Right hindlimb (tissue), 1 donor: ENCODE data around the gene IPO11.
A peak's percentile ranks its signal among the peaks of the same experiment; 100 is the strongest.

Source experiments
- DNase-seq: peaks from one replicate; pipeline ENCODE4 v3.0.0-alpha.2; 2018

IPO11 gene

GRCh38 chr5:62412549-62413329 lies at the start of gene IPO11:
IPO11 (plus strand) TSS chr5:62412763; CDS start chr5:62437280, 24,517 bp downstream.
- peak; percentile 99 for DNase-seq

- no peak for DNase-seq
These were observed 43.5 kb upstream of the IPO11 start for GRCh38 chr5:62369039-62369438.

DNA sequence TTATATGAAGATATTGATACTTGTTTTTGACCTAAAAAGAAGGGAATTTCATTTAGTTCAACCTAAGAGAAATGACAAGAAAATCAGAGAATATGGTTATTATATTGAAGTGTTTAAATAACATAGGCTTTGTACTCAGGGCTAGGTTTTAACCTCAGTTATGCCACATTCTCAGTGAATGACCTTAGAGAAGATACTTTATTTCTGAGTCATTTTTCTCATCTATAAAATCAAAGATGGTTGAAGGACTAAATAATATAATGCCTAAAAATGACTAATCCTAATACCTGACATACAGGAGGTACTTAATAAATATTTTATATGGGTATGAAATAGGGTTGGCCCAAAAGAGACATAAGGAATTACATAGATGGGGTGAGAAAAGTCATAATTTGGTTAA lies 41.2 kb upstream of the IPO11 start:
- DNase-seq, result no peak

GRCh38 chr5:62372600-62372999 lies 40.0 kb upstream of the IPO11 start:
- no peak for DNase-seq

DNA sequence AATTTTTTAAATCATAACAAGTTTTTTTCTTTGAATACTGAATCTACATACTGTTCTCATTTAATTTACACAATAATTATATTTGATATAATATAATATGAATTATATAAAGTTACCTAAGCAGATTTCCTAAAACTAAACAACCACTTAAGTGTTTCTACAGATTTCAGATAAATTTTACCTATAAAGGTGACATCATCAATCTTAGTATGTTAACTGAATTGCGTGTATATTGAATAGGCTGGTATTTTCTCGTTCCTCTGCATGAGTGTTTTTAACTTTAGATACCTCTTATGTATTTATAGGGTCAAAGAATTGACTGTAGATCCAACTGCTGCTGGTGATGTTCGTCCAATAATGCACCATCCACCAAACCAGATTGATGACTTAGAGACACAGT lies 39.2 kb upstream of the IPO11 start:
- DNase-seq, result no peak

GRCh38 chr5:62374090-62374489 lies 38.5 kb upstream of the IPO11 start:
- no peak for DNase-seq

DNA sequence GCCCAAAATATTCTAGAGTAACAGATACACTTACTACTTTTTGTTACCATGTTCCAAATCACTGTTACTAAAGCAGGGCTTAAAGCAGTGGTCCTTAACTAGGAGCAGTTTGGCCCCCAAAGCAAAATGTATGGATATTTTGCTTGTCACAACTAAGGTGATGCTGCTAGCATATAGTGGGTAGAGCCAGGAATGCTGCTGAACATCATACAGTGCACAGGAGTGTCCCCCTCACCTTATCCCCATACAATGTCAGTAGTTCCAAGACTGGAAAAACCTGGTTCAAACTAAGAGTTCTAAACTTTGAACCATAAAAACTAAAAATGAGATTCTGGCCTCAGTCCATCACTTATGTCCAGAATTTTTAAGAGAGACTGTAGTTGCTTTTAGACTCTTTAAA lies 36.9 kb upstream of the IPO11 start:
- no peak for DNase-seq

GRCh38 chr5:62376064-62376463 lies 36.5 kb upstream of the IPO11 start:
- no peak for DNase-seq

- DNase-seq, result no peak
These were observed 27.4 kb upstream of the IPO11 start for GRCh38 chr5:62385131-62385530.

DNA sequence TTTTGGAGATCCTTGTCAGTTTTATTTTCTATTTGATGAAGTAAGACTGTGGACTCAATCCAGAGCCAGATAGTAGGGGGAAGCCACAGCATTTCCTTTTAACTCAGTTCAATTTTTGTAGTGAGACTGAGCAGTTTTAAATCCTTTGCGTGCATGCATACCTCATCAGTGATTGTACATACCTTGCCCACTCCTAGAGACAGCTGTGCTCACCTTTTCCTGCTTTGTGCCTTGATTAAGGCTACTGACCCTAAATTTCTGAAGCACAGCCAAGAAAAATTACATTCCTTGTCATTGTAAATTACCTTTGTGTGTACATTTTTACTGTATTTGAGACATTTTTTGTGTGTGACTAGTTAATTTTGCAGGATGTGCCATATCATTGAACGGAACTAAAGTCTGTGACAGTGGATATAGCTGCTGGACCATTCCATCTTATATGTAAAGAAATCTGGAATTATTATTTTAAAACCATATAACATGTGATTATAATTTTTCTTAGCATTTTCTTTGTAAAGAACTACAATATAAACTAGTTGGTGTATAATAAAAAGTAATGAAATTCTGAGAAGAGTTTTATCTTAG lies 26.7 kb upstream of the IPO11 start:
- no peak for DNase-seq

- no peak for DNase-seq
These were observed 25.7 kb upstream of the IPO11 start for GRCh38 chr5:62386824-62387223.

DNA sequence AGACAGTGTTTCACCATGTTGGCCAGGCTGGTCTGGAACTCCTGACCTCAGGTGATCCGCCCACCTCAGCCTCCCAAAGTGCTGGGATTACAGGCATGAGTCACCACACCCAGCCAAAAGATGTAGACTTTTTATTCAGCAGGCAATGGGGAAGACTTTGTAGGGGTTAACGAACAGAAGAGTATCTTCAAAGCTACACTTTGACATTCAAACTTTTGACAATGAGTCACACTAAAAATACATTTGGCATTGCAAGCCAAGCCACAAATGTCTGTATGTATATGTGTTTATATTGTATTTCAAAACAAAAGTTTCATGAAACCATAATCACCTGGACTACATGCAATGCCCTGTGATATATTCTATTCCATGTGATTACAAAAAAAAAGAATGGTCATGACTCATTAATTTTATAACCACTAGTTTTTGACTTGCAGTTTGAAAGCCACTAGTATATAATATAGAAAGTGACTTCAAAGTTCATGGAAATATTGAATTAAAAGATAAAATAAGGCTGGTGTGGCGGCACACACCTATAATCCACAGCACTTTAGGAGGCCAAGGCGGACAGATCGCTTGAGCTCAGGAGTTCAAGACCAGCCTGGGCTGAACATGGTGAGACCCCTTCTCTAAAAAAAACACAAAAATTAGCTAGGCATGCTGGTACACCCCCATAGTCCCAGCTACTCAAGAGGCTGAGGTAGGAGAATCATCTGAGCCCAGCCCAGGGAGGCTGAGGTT lies 17.2 kb upstream of the IPO11 start:
- DNase-seq, result no peak

DNA sequence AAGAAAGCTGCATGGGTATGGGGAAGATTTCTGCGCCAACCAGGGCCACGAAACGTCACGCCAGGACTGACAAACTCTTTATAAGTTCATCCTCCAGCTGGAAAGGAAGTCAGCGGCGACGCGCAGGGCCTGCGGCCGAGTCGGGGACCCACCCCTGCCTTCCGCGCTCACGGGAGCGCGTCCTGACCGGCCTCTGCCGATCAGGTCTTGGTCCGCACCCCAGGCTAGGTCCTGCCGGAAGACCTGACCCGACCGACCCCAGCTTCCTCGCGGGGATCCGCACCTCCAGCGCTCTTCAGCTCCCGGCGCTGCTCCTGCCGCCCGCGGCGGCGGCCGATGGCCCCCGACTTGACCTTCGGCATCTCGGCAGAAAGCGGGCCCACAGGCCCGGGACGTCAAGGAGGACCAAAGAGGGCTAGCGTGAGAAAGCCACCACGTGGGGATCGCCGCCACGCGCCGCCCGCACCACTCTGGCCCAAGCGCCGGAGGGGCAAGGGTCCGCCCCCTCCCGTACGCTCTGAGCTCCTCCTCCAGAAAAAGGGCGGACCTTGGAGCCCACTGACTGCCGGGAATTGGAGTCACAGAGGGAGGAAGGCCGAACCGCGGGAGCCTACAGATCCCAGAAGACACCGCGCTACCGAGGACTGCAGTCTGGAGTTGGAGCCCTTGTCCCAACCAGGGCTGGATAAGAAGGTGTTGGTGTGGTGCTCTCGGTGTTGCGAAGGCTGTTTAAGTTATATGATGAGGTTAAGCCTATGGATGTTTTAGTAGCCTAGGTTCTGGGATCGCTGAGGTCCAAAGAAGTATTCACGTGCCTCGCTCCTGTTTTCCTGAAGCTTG lies 8.9 kb upstream of the IPO11 start, which contains the start of gene DIMT1:
TSS of gene DIMT1 (minus strand) at position 495 of the 840 bp plus-strand sequence. CDS start at position 362, 133 bp downstream.
- DNase-seq, result peak; percentile 97

- no peak for DNase-seq
These were observed 1.1 kb downstream of the IPO11 start for GRCh38 chr5:62413711-62414110.

DNA sequence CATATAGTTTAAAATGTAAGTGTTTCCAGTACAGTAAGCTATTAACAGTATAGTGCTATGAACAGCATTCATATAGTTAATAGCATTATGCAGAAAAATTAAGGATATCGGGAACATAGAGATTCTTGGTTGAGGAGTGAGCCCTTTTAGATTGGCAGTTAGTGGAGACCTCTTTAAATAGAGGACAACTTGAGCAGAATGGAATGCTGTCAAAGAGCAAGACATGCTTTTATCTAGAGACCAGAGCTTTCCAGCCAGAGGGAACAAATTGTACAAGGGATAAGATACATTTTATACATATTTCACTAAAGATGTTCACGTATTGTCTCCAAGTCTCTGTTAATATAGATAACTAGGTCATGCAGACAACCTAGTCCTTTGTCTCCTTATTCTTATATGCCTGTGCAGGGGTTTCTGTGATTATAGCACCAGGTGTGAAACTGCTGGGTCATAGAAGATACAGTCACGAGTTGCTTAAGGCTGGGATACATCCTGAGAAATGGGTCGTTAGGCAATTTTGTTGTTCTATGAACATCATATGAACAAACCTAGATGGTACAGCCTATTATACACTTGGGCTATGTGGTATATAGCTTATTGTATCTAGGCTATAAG lies 6.0 kb downstream of the IPO11 start:
- no peak for DNase-seq

DNA sequence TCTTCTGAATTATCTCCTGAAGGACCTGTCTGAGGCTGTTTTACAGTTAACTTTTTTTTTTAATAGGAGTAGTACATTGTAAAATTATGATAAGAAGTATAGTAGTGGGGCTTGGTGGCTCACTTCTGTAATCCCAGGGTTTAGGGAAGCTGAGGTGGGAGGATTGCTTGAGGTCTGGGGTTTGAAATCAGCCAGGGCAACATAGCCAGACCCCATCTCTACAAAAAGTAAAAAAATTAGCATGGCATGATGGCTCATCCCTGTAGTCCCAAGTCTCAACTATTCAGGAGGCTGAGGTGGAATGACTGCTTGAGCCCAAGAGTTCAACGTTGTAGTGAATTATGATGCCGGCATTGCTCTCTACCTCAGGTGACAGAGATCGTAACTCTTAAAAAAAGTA lies 7.0 kb downstream of the IPO11 start:
- no peak for DNase-seq

DNA sequence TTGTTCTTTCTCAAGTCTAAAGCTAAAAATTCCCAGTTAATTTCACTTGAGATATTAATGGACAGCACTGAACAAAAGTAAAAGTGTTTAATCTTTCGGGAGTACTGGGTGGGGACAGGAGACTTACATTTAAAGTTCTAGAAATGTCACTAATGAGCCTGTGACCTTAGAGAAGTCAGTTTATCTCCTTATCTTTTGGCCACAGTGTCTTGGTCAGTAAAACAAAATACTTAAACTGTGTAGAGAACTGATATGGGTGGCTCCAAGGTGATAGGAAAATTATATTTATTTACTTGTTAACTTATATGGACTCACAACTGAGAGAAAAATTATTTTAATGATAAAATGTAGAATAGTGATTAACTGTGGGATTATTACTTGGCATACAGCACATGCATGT lies 8.9 kb downstream of the IPO11 start:
- DNase-seq, result no peak

GRCh38 chr5:62424763-62425162 lies 12.2 kb downstream of the IPO11 start:
- no peak for DNase-seq

- DNase-seq, result no peak
These were observed 19.4 kb downstream of the IPO11 start for GRCh38 chr5:62431735-62432620.

GRCh38 chr5:62432621-62433064 lies 20.1 kb downstream of the IPO11 start:
- no peak for DNase-seq

GRCh38 chr5:62448528-62448927 lies 36.0 kb downstream of the IPO11 start:
- DNase-seq, result no peak
